ENCODE measurements around the gene PIGZ.

GRCh38 chr3:196918968-196919367 is 49.7 kb downstream of the PIGZ start:
- TF ChIP-seq CTCF (IDR thresholded peaks at IDR 0.05; ENCODE audit: low read depth, low read length) (no peak), EZH2phosphoT487 (IDR thresholded peaks at IDR 0.05; ENCODE audit: low read depth) (no peak)

Data from OCI-LY3 (cell line).